Endodermal cell (in vitro differentiated cells): ENCODE measurements around the gene NR2C1. TPM values are rescaled to one million over a fixed set of nuclear protein-coding genes. Genes with fewer than 3 reads are reported as not detected.
"Not testable (repeated sequence)": the region's sequence is repeated elsewhere in the genome, so short reads cannot be mapped to it uniquely, and the experiment has no call there.

ENCODE experiments used
- DNase-seq: peaks from one replicate; pipeline ENCODE4 v3.0.0-alpha.2; 2017
- H3K27ac ChIP-seq: 2 replicates; pipeline ENCODE4 v1.5.1; 2013; ENCODE audit warnings: mild to moderate bottlenecking, low read depth, low read length, moderate library complexity
- H3K27me3 ChIP-seq: 2 replicates; pipeline ENCODE4 v1.6.1; 2013; ENCODE audit warnings: mild to moderate bottlenecking, low read length, moderate library complexity; ENCODE audit not compliant: insufficient read depth, control insufficient read depth, poor library complexity, severe bottlenecking
- H3K36me3 ChIP-seq: 2 replicates; pipeline ENCODE4 v1.7.0; 2013; ENCODE audit warnings: mild to moderate bottlenecking, low read length, moderate library complexity; ENCODE audit not compliant: control insufficient read depth, insufficient read depth
- H3K4me1 ChIP-seq: one replicate; pipeline ENCODE4 v1.7.0; 2013; ENCODE audit warnings: low read length; ENCODE audit not compliant: control insufficient read depth, insufficient read depth
- H3K4me3 ChIP-seq: 2 replicates; pipeline ENCODE4 v1.5.1; 2013; ENCODE audit warnings: mild to moderate bottlenecking, low read length, moderate library complexity
- H3K9ac ChIP-seq: 2 replicates; pipeline ENCODE4 v1.6.1; 2013; ENCODE audit warnings: mild to moderate bottlenecking, low read length, moderate library complexity; ENCODE audit not compliant: poor library complexity, severe bottlenecking; ENCODE audit errors: extremely low read depth
- H3K9me3 ChIP-seq: 2 replicates; pipeline ENCODE4 v1.6.1; 2013; ENCODE audit warnings: mild to moderate bottlenecking, low read length, moderate library complexity; ENCODE audit not compliant: control insufficient read depth
- H3K27ac Mint-ChIP-seq: 2 replicates; pipeline ENCODE4 v1.8.0; 2020; ENCODE audit warnings: mixed read lengths
- H3K27me3 Mint-ChIP-seq: 2 replicates; pipeline ENCODE4 v1.8.0; 2021; ENCODE audit warnings: mild to moderate bottlenecking, mixed read lengths; ENCODE audit not compliant: insufficient read depth
- H3K36me3 Mint-ChIP-seq: 2 replicates; pipeline ENCODE4 v1.8.0; 2020; ENCODE audit warnings: low read depth, mixed read lengths
- H3K4me1 Mint-ChIP-seq: 2 replicates; pipeline ENCODE4 v1.8.0; 2020; ENCODE audit warnings: mixed read lengths
- H3K4me3 Mint-ChIP-seq: 2 replicates; pipeline ENCODE4 v1.8.0; 2020; ENCODE audit warnings: mild to moderate bottlenecking, moderate library complexity, mixed read lengths
- H3K9me3 Mint-ChIP-seq: 2 replicates; pipeline ENCODE4 v1.8.0; 2020; ENCODE audit warnings: mild to moderate bottlenecking, mixed read lengths
- CTCF ChIP-seq: fragments of 200-600 bp; sonication (generic); conservative IDR thresholded peaks from 2 replicates; pipeline ENCODE4 v1.5.0; 2021; ENCODE audit warnings: antibody characterized with exemption, mild to moderate bottlenecking
- WGBS, 2 experiments: methylation state at CpG; one replicate each; pipeline versions ENCODE4 v1.1.5 to v1.1.7; 2013; ENCODE audit warnings: missing lambda C conversion rate in 2 of 2, mixed read lengths in 1 of 2; ENCODE audit not compliant: insufficient coverage in 1 of 2, insufficient read length in 1 of 2; 5-methylcytosine and 5-hydroxymethylcytosine counted together
- total RNA-seq, 2 donors: library from RNA; stranded (reverse); fragmentation: NEBNext Ultra II Directional in 1 of 2; extraction: Animal tissue kit (Norgen Biotek cat#: 25700) in 1 of 2; gene quantifications; 2 replicates in 1 of 2; 3 replicates in 1 of 2; pipeline ENCODE4 v1.2.1, GENCODE V29; 2021

NR2C1 gene
- total RNA-seq, 2 donors from 2014 or later: 66.9 to 82.0 TPM

- Mint-ChIP-seq H3K27ac (peak overlapping the region; percentile 7), H3K36me3 (peaks cover 78% of the 10 kb centered on the region), H3K9me3 (no peaks in the 10 kb centered on the region), H3K27me3 (no peaks in the 10 kb centered on the region), H3K4me3 (no peak overlapping the region), H3K4me1 (peaks cover 21% of the 10 kb centered on the region)
- Histone ChIP-seq H3K36me3 (peaks cover 83% of the 10 kb centered on the region), H3K4me1 (peaks cover 9% of the 10 kb centered on the region), H3K9me3 (no peaks in the 10 kb centered on the region), H3K4me3 (no peak overlapping the region), H3K9ac (no peak overlapping the region), H3K27me3 (no peaks in the 10 kb centered on the region), H3K27ac (no peak overlapping the region)
- 90 to 97% methylated on average over 7 of the region's 8 CpGs for WGBS, 2 experiments
- DNase-seq: no peak
- no peak for TF ChIP-seq CTCF
These were observed 32.1 kb upstream of the NR2C1 start for GRCh38 chr12:95105540-95105939.

DNA sequence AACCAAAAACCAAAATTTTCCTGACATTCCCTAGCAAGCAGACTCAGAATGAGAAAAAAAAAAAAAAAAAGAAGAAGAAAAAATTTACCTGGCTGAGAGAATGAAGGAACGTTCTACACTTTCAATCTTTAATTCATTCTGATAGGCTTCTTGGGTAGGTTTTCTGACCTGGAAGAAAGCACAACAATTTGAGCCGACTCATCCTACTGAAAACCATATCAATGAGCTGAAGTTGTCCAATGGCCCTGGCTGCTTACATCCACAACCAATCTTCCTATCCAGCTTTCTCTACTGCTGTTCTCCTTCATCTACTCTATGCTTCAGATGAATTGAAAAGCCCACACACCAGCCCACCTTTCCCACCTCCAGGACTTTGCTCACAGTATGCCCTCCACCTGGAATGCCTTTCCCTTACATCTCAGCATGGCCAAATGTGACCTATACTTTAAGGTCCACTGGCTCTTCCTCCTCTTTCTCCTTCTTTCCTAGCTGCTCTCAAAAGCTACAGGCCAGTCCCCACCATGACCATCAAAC, 31.6 kb upstream of the NR2C1 start:
- no peak overlapping the region for H3K4me3 Mint-ChIP-seq
- H3K9me3 ChIP-seq: no peaks in the 10 kb centered on the region
- H3K27ac ChIP-seq: no peak overlapping the region
- WGBS, 2 experiments: 100% methylated on average over 2 of the region's 2 CpGs; no CpG with 5 or more reads in 1 of the 2 experiments
- peaks cover 27% of the 10 kb centered on the region for H3K4me1 Mint-ChIP-seq
- H3K4me3 ChIP-seq: no peak overlapping the region
- H3K27me3 ChIP-seq: no peaks in the 10 kb centered on the region
- H3K4me1 ChIP-seq: peaks cover 15% of the 10 kb centered on the region
- H3K36me3 ChIP-seq: peaks cover 80% of the 10 kb centered on the region
- no peak for TF ChIP-seq CTCF
- H3K36me3 Mint-ChIP-seq: peaks cover 78% of the 10 kb centered on the region
- no peaks in the 10 kb centered on the region for H3K9me3 Mint-ChIP-seq
- H3K27me3 Mint-ChIP-seq: no peaks in the 10 kb centered on the region
- H3K9ac ChIP-seq: no peak overlapping the region
- peak overlapping the region; percentile 7 for H3K27ac Mint-ChIP-seq
- no peak for DNase-seq

DNA sequence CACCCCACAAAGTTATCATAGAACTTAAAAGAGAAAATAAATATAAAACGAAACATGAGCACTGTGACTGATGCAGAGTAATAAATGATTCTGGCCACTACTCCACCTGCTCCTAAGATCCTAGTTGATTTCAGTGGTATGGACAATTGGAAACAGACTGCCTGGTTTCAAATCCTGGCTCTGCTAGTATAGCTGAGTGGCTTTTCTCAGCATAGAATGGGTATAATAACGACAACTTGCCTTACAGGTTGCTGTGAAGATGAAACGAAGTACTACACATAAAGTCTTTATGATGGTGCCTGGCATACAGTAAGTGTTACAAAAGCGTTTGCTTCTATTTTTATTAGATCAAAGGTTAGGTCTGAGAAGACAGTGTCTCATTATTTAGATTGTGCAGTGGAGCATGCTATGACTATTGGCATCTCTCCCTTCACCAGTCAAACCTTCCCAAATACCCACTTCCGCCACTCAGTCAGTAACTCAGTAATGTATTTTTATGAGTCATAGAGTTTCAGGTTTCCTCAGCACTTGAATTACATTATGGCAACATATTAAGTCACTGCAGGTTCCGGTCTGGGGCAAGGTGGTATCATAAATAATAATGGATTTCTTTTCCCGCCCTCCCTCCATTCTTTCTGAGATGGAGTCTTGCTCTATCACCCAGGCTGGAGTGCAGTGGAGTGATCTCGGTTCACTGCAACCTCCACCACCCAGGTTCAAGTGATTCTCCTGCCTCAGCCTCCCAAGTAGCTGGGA, 29.7 kb upstream of the NR2C1 start:
- TF ChIP-seq CTCF: no peak
- peaks cover 77% of the 10 kb centered on the region for H3K36me3 ChIP-seq
- Mint-ChIP-seq H3K27me3 (no peaks in the 10 kb centered on the region), H3K4me3 (no peak overlapping the region), H3K4me1 (peaks cover 29% of the 10 kb centered on the region), H3K27ac (no peak overlapping the region), H3K9me3 (no peaks in the 10 kb centered on the region), H3K36me3 (peaks cover 73% of the 10 kb centered on the region)
- WGBS, 2 experiments: 92 to 96% methylated on average over 6 to 8 of the region's 8 CpGs
- H3K9ac ChIP-seq: no peak overlapping the region
- DNase-seq: no peak
- no peak overlapping the region for H3K27ac ChIP-seq
- peaks cover 10% of the 10 kb centered on the region for H3K4me1 ChIP-seq
- no peak overlapping the region for H3K4me3 ChIP-seq
- no peaks in the 10 kb centered on the region for H3K27me3 ChIP-seq
- H3K9me3 ChIP-seq: no peaks in the 10 kb centered on the region

GRCh38 chr12:95101957-95102356, 28.5 kb upstream of the NR2C1 start:
- H3K4me3 ChIP-seq, H3K9ac ChIP-seq, H3K9me3 Mint-ChIP-seq, H3K27ac ChIP-seq, H3K27me3 Mint-ChIP-seq, H3K27ac Mint-ChIP-seq, H3K4me3 Mint-ChIP-seq, H3K9me3 ChIP-seq, DNase-seq, H3K27me3 ChIP-seq: not testable (repeated sequence)
- H3K4me1 ChIP-seq: peaks cover 10% of the 10 kb centered on the region
- WGBS, 2 experiments: 96 to 97% methylated on average over 5 of the region's 5 CpGs
- peaks cover 75% of the 10 kb centered on the region for H3K36me3 ChIP-seq
- H3K4me1 Mint-ChIP-seq: peaks cover 27% of the 10 kb centered on the region
- peaks cover 70% of the 10 kb centered on the region for H3K36me3 Mint-ChIP-seq
